Fibroblast of lung (primary cell): Measurements from ENCODE around the gene CHST15. TPM values are rescaled to one million over a fixed set of nuclear protein-coding genes. Genes with fewer than 3 reads are reported as not detected.

Experiments
- DNase-seq, 2 donors: peaks; one replicate each; pipeline versions ENCODE4 v3.0.0 to v3.0.0-alpha.2; 2010; ENCODE audit warnings: low read depth in 2 of 2
- H2AFZ ChIP-seq: 2 replicates; pipeline ENCODE4 v1.5.1; 2012; ENCODE audit warnings: low read length, control low read depth, inconsistent platforms
- H3K27ac ChIP-seq: 2 replicates; pipeline ENCODE4 v1.5.1; 2011; ENCODE audit warnings: low read length, control low read depth; ENCODE audit not compliant: insufficient read depth
- H3K27me3 ChIP-seq: 2 replicates; pipeline ENCODE4 v1.5.1; 2011; ENCODE audit warnings: mild to moderate bottlenecking, low read length; ENCODE audit not compliant: control insufficient read depth, insufficient read depth
- H3K36me3 ChIP-seq: 2 replicates; pipeline ENCODE4 v1.5.1; 2011; ENCODE audit warnings: low read length; ENCODE audit not compliant: control insufficient read depth, insufficient read depth
- H3K4me1 ChIP-seq: 2 replicates; pipeline ENCODE4 v1.5.1; 2011; ENCODE audit warnings: low read length; ENCODE audit not compliant: control insufficient read depth, insufficient read depth; ENCODE audit errors: extremely low read depth
- H3K4me2 ChIP-seq: 2 replicates; pipeline ENCODE4 v1.5.1; 2011; ENCODE audit warnings: low read length, control low read depth; ENCODE audit not compliant: insufficient read depth; ENCODE audit errors: extremely low read depth
- H3K4me3 ChIP-seq, 4 experiments: fragments of 200-600 bp in 1 of 4; sonication (generic) in 1 of 4; replicated peaks in 1 of 4; 2 replicates each; pipeline ENCODE4 v1.5.1; 2011 to 2016; ENCODE audit warnings: low read length in 4 of 4, low read depth in 3 of 4, mild to moderate bottlenecking in 3 of 4, control low read depth in 2 of 4, inconsistent platforms in 1 of 4, mixed read lengths in 1 of 4; ENCODE audit not compliant: insufficient read depth in 1 of 4; ENCODE audit errors: control extremely low read depth in 1 of 4
- H3K79me2 ChIP-seq: 2 replicates; pipeline ENCODE4 v1.5.1; 2012; ENCODE audit warnings: mild to moderate bottlenecking, low read length, inconsistent platforms; ENCODE audit not compliant: control insufficient read depth, insufficient read depth
- H3K9ac ChIP-seq: 2 replicates; pipeline ENCODE4 v1.5.1; 2011; ENCODE audit warnings: mild to moderate bottlenecking, low read length, control low read depth; ENCODE audit not compliant: insufficient read depth
- H3K9me3 ChIP-seq: 2 replicates; pipeline ENCODE4 v1.5.1; 2012; ENCODE audit warnings: low read depth, low read length; ENCODE audit not compliant: control insufficient read depth, insufficient read depth
- H4K20me1 ChIP-seq: 2 replicates; pipeline ENCODE4 v1.5.1; 2011; ENCODE audit warnings: low read length; ENCODE audit not compliant: control insufficient read depth, insufficient read depth; ENCODE audit errors: extremely low read depth
- EZH2 ChIP-seq: IDR thresholded peaks from 2 replicates; pipeline ENCODE4 v1.5.1; 2012; ENCODE audit warnings: low read length, control low read depth, mild to moderate bottlenecking; ENCODE audit errors: missing control alignments
- polyA plus RNA-seq, 2 donors: library from polyadenylated mRNA; depleted of rRNA in 1 of 2; stranded (reverse) in 1 of 2; unstranded in 1 of 2; fragments of >200 nt; gene quantifications; 2 replicates each; pipeline ENCODE4 v1.2.1, GENCODE V29; 2011 to 2012; ENCODE audit warnings: missing spikeins in 1 of 2
- total RNA-seq: library from RNA; depleted of rRNA; stranded (reverse); fragments of >200 nt; gene quantifications from 2 replicates; pipeline ENCODE4 v1.2.1, GENCODE V29; 2014
- TF ChIP-seq, protein P1 (sequence below), 2 donors: IDR thresholded peaks in 1 of 2; conservative IDR thresholded peaks in 1 of 2; 1 replicate in 1 of 2; 2 replicates in 1 of 2; pipeline ENCODE4 v1.5.1; 2011 to 2012; ENCODE audit warnings: low read length in 2 of 2, control low read depth in 1 of 2, inconsistent platforms in 1 of 2, low read depth in 1 of 2, mild to moderate bottlenecking in 1 of 2

CHST15 gene
- total and polyA plus RNA-seq, 2 donors (not counting 1 experiment from before 2014, with no cell fraction given): 5.0 to 7.9 TPM

- TF ChIP-seq, protein P1, sequence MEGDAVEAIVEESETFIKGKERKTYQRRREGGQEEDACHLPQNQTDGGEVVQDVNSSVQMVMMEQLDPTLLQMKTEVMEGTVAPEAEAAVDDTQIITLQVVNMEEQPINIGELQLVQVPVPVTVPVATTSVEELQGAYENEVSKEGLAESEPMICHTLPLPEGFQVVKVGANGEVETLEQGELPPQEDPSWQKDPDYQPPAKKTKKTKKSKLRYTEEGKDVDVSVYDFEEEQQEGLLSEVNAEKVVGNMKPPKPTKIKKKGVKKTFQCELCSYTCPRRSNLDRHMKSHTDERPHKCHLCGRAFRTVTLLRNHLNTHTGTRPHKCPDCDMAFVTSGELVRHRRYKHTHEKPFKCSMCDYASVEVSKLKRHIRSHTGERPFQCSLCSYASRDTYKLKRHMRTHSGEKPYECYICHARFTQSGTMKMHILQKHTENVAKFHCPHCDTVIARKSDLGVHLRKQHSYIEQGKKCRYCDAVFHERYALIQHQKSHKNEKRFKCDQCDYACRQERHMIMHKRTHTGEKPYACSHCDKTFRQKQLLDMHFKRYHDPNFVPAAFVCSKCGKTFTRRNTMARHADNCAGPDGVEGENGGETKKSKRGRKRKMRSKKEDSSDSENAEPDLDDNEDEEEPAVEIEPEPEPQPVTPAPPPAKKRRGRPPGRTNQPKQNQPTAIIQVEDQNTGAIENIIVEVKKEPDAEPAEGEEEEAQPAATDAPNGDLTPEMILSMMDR (conservative IDR thresholded peaks at IDR 0.05 in 1 of 2, IDR thresholded peaks at IDR 0.05 in 1 of 2; ENCODE audit: low read depth in 1 of 2, low read length in 2 of 2): no peak
- no peak for TF ChIP-seq EZH2
- Histone ChIP-seq H3K9ac (no peak overlapping the region), H3K27ac (no peak overlapping the region), H3K9me3 (no peaks in the 10 kb centered on the region), H3K4me1 (no peaks in the 10 kb centered on the region), H4K20me1 (no peaks in the 10 kb centered on the region), H3K79me2 (no peaks in the 10 kb centered on the region), H3K27me3 (no peaks in the 10 kb centered on the region), H3K4me3 (no peak overlapping the region), H2AFZ (no peak overlapping the region), H3K36me3 (no peaks in the 10 kb centered on the region), H3K4me2 (no peak overlapping the region)
- no peak for DNase-seq
These were observed 14.7 kb downstream of the CHST15 start for GRCh38 chr10:124078714-124079113.

DNA sequence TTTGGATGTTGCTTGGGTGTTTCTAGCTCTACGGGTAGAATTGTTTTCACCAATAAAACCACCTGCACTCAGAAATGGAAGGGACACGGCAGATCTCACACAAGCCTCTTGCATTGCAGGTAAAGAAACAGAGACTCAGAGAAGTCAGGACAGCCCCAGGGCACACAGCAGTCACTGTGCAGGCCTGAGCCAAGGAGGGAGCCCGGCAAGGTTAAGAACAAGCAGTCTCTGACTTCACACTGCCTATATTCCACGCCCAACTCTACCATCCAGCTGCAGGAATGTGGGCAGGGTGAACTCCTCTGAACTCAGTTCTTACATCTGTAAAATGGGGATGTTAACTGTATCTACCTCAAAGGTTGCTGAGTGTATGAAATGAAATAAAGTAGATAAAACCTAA is 15.4 kb downstream of the CHST15 start:
- no peaks in the 10 kb centered on the region for H4K20me1 ChIP-seq
- no peaks in the 10 kb centered on the region for H3K79me2 ChIP-seq

GRCh38 chr10:124077208-124077993 is 16.0 kb downstream of the CHST15 start:
- Histone ChIP-seq H3K4me3 (no peak overlapping the region), H3K9ac (no peak overlapping the region), H3K4me1 (no peaks in the 10 kb centered on the region), H3K36me3 (no peaks in the 10 kb centered on the region), H3K79me2 (no peaks in the 10 kb centered on the region), H3K27ac (no peak overlapping the region), H3K27me3 (no peaks in the 10 kb centered on the region), H2AFZ (no peak overlapping the region), H3K4me2 (no peak overlapping the region), H3K9me3 (no peaks in the 10 kb centered on the region), H4K20me1 (no peaks in the 10 kb centered on the region)
- TF ChIP-seq, protein P1 (conservative IDR thresholded peaks at IDR 0.05 in 1 of 2, IDR thresholded peaks at IDR 0.05 in 1 of 2; ENCODE audit: low read depth in 1 of 2, low read length in 2 of 2): no peak
- no peak for TF ChIP-seq EZH2
- DNase-seq: no peak

More for the DNA sequence above, 15.4 kb downstream of the CHST15 start:
- Histone ChIP-seq H3K36me3 (no peaks in the 10 kb centered on the region), H3K9ac (no peak overlapping the region), H3K27me3 (no peaks in the 10 kb centered on the region), H2AFZ (no peak overlapping the region), H3K9me3 (no peaks in the 10 kb centered on the region), H3K27ac (no peak overlapping the region), H3K4me1 (no peaks in the 10 kb centered on the region), H3K4me2 (no peak overlapping the region), H3K4me3 (no peak overlapping the region)
- no peak for DNase-seq
- TF ChIP-seq EZH2: no peak
- TF ChIP-seq, protein P1 (conservative IDR thresholded peaks at IDR 0.05 in 1 of 2, IDR thresholded peaks at IDR 0.05 in 1 of 2; ENCODE audit: low read depth in 1 of 2, low read length in 2 of 2): no peak
